ENCODE data around the gene BCAS3. TPM values are rescaled to one million over a fixed set of nuclear protein-coding genes. Genes with fewer than 3 reads are reported as not detected.

The BCAS3 gene
- total and polyA plus RNA-seq, 4 donors = 5.8 to 24.6 (median 10.1) TPM

DNA sequence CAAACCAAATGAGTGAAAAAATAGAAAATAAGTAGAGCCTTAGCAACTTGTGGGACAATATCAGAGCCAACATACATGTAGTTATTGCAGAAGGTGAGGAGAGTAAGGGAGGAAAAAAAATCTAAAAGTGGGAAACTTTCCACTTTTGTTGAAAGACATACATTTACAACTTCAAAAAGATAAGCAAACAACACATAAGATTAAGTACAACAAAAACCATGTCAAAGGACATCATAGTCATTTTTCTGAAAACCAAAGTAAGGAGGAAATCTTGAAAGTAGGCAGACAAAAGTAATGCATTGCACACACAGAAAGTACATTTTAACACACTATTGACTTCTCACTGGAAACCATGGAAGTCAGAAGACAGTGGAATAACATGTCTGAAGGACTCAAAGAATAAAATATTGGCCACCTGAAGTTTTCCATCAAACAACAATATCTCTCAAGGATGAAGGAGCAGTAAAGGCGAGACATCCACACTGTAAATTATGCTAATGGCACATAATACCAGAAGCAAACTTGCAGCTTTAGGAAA is 291.9 kb downstream of the BCAS3 start (continued):
- no peak for TF ChIP-seq CTCF (IDR thresholded peaks at IDR 0.05; ENCODE audit: low read depth, low read length, missing input control)
- no peak for TF ChIP-seq HNF4A (conservative IDR thresholded peaks at IDR 0.05)
- no peak for TF ChIP-seq SP1 (IDR thresholded peaks at IDR 0.05)
- no peak for TF ChIP-seq RAD21 (IDR thresholded peaks at IDR 0.05)
- TF ChIP-seq, protein P1, sequence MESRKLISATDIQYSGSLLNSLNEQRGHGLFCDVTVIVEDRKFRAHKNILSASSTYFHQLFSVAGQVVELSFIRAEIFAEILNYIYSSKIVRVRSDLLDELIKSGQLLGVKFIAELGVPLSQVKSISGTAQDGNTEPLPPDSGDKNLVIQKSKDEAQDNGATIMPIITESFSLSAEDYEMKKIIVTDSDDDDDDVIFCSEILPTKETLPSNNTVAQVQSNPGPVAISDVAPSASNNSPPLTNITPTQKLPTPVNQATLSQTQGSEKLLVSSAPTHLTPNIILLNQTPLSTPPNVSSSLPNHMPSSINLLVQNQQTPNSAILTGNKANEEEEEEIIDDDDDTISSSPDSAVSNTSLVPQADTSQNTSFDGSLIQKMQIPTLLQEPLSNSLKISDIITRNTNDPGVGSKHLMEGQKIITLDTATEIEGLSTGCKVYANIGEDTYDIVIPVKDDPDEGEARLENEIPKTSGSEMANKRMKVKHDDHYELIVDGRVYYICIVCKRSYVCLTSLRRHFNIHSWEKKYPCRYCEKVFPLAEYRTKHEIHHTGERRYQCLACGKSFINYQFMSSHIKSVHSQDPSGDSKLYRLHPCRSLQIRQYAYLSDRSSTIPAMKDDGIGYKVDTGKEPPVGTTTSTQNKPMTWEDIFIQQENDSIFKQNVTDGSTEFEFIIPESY (IDR thresholded peaks at IDR 0.05) = no peak

DNA sequence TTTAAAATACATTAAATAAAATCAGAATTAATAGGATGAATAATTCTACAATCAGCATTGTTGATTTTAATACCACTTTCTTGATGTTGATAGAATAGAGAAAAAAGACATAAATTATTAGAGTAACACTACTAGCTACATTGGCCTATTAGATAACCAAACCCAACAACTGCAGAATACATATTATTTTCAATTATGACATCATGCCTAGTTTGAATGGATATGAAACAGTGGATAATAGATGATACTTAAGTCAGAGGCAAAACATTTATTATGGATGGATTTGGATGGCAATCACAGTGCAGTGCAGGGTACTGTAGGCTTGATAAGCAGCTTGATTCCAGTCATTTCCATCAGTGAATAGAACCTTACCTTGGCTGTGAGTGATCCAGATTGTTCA is 293.1 kb downstream of the BCAS3 start:
- Histone ChIP-seq H3K4me3 (ENCODE audit: low read depth in 1 of 3, low read length in 3 of 3) (no peak overlapping the region), H3K9me3 (ENCODE audit: control insufficient read depth in 4 of 4, low read length in 3 of 4) (no peaks in the 10 kb centered on the region), H3K9ac (ENCODE audit: low read depth in 1 of 2, low read length in 2 of 2) (no peak overlapping the region), H3K27ac (ENCODE audit: low read depth in 1 of 2, low read length in 2 of 2) (no peak overlapping the region), H3K27me3 (ENCODE audit: control insufficient read depth in 4 of 4, insufficient read depth in 4 of 4, low read length in 3 of 4) (no peaks in the 10 kb centered on the region), H3K36me3 (ENCODE audit: control insufficient read depth in 4 of 4, insufficient read depth in 3 of 4, low read depth in 1 of 4, low read length in 3 of 4) (no peaks in the 10 kb centered on the region), H3K4me1 (ENCODE audit: control insufficient read depth in 4 of 4, insufficient read depth in 4 of 4, low read length in 3 of 4) (no peaks in the 10 kb centered on the region)
- no peak for DNase-seq (ENCODE audit: low spot score)
- TF ChIP-seq RXRA (IDR thresholded peaks at IDR 0.05) = no peak
- no peak for TF ChIP-seq FOXA1 (IDR thresholded peaks at IDR 0.05)
- no peak for TF ChIP-seq YY1 (IDR thresholded peaks at IDR 0.05)
- no peak for TF ChIP-seq NR2F2 (IDR thresholded peaks at IDR 0.05)
- TF ChIP-seq, protein P2, sequence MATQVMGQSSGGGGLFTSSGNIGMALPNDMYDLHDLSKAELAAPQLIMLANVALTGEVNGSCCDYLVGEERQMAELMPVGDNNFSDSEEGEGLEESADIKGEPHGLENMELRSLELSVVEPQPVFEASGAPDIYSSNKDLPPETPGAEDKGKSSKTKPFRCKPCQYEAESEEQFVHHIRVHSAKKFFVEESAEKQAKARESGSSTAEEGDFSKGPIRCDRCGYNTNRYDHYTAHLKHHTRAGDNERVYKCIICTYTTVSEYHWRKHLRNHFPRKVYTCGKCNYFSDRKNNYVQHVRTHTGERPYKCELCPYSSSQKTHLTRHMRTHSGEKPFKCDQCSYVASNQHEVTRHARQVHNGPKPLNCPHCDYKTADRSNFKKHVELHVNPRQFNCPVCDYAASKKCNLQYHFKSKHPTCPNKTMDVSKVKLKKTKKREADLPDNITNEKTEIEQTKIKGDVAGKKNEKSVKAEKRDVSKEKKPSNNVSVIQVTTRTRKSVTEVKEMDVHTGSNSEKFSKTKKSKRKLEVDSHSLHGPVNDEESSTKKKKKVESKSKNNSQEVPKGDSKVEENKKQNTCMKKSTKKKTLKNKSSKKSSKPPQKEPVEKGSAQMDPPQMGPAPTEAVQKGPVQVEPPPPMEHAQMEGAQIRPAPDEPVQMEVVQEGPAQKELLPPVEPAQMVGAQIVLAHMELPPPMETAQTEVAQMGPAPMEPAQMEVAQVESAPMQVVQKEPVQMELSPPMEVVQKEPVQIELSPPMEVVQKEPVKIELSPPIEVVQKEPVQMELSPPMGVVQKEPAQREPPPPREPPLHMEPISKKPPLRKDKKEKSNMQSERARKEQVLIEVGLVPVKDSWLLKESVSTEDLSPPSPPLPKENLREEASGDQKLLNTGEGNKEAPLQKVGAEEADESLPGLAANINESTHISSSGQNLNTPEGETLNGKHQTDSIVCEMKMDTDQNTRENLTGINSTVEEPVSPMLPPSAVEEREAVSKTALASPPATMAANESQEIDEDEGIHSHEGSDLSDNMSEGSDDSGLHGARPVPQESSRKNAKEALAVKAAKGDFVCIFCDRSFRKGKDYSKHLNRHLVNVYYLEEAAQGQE (IDR thresholded peaks at IDR 0.05) = no peak
- TF ChIP-seq EGR1 (IDR thresholded peaks at IDR 0.05; ENCODE audit: low read depth in 2 of 2) = no peak
- TF ChIP-seq, protein P3, sequence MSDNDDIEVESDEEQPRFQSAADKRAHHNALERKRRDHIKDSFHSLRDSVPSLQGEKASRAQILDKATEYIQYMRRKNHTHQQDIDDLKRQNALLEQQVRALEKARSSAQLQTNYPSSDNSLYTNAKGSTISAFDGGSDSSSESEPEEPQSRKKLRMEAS (IDR thresholded peaks at IDR 0.05) = no peak
- no peak for TF ChIP-seq RAD21 (IDR thresholded peaks at IDR 0.05)
- TF ChIP-seq, protein P1 (IDR thresholded peaks at IDR 0.05) = no peak
- no peak for TF ChIP-seq HNF4G (IDR thresholded peaks at IDR 0.05)
- no peak for TF ChIP-seq FOXA2 (IDR thresholded peaks at IDR 0.05)
- no peak for TF ChIP-seq JUND (IDR thresholded peaks at IDR 0.05)
- no peak for TF ChIP-seq SP1 (IDR thresholded peaks at IDR 0.05)
